Smooth muscle cell (in vitro differentiated cells): ENCODE data around the gene ANAPC5. TPM values are rescaled to one million over a fixed set of nuclear protein-coding genes. Genes with fewer than 3 reads are reported as not detected.

ENCODE experiments used
- polyA plus RNA-seq: library from polyadenylated mRNA; unstranded; fragments of >200 nt; fragmentation: Nextera tagmentation; extraction: Ambion mirVana; gene quantifications from 2 replicates; pipeline ENCODE4 v1.2.1, GENCODE V29; 2016
- total RNA-seq: library from RNA; depleted of rRNA; stranded (reverse); fragments of >200 nt; gene quantifications from 2 replicates; pipeline ENCODE4 v1.2.3, GENCODE V29; 2014

The ANAPC5 gene
- total and polyA plus RNA-seq, 2 experiments from 2014 or later = 109 to 121 TPM

Other genes with a start within 250 kb of the ANAPC5 start
- 0.72 and 1.1 TPM in 2 replicates for gene P2RX7, start 219.5 kb downstream of the ANAPC5 start, total RNA-seq
- gene P2RX7, start 219.5 kb downstream of the ANAPC5 start, polyA plus RNA-seq = 0.64 and 1.6 TPM in 2 replicates
- gene P2RX4, start 142.3 kb downstream of the ANAPC5 start, total RNA-seq = 18.1 and 32.2 TPM in 2 replicates
- gene P2RX4, start 142.3 kb downstream of the ANAPC5 start, polyA plus RNA-seq = 16.8 and 20.6 TPM in 2 replicates
- 13.3 and 16.4 TPM in 2 replicates for gene CAMKK2, start 55.7 kb downstream of the ANAPC5 start, total RNA-seq
- 19.9 and 23.4 TPM in 2 replicates for gene CAMKK2, start 55.7 kb downstream of the ANAPC5 start, polyA plus RNA-seq
- gene RNF34, start 47.7 kb upstream of the ANAPC5 start, total RNA-seq = 24.0 and 24.2 TPM in 2 replicates
- 19.4 and 24.7 TPM in 2 replicates for gene RNF34, start 47.7 kb upstream of the ANAPC5 start, polyA plus RNA-seq
- 19.9 and 34.9 TPM in 2 replicates for gene KDM2B, start 228.6 kb upstream of the ANAPC5 start, total RNA-seq
- 16.3 and 22.6 TPM in 2 replicates for gene KDM2B, start 228.6 kb upstream of the ANAPC5 start, polyA plus RNA-seq